ENCODE results near the gene TASP1. TPM values are rescaled to one million over a fixed set of nuclear protein-coding genes. Genes with fewer than 3 reads are reported as not detected.

Gene TASP1
- polyA plus RNA-seq, 3 donors = 2.3 to 3.3 (median 2.6) TPM

GRCh38 chr20:13549451-13549850 lies 89.3 kb downstream of the TASP1 start:
- Histone ChIP-seq H3K4me2 (replicated peaks; ENCODE audit: extremely low read depth, low read length, poor library complexity, severe bottlenecking) (no peak overlapping the region), H4K20me1 (ENCODE audit: insufficient read depth, low read length) (no peaks in the 10 kb centered on the region), H3K36me3 (replicated peaks in 1 of 2; ENCODE audit: control insufficient read depth in 1 of 2, insufficient read depth in 2 of 2, low read length in 2 of 2) (no peaks in the 10 kb centered on the region), H3K9ac (ENCODE audit: insufficient read depth, low read length, poor library complexity, severe bottlenecking) (no peak overlapping the region), H3K79me2 (ENCODE audit: insufficient read depth, low read length) (no peaks in the 10 kb centered on the region), H2AFZ (ENCODE audit: insufficient read depth, low read depth, low read length, poor library complexity, severe bottlenecking) (no peak overlapping the region), H3K4me1 (ENCODE audit: control insufficient read depth in 1 of 2, insufficient read depth in 2 of 2, low read length in 2 of 2) (no peaks in the 10 kb centered on the region), H3K27me3 (ENCODE audit: control insufficient read depth in 2 of 2, insufficient read depth in 2 of 2, low read length in 2 of 2) (no peaks in the 10 kb centered on the region), H3K4me3 (replicated peaks in 1 of 3; ENCODE audit: low read depth in 2 of 3, low read length in 3 of 3) (no peak overlapping the region), H3K9me3 (replicated peaks in 1 of 2; ENCODE audit: control insufficient read depth in 1 of 2, insufficient read depth in 1 of 2, low read length in 2 of 2) (no peaks in the 10 kb centered on the region), H3K27ac (ENCODE audit: low read depth in 1 of 2, low read length in 2 of 2) (no peak overlapping the region)
- intact Hi-C loops (cut with micrococcal nuclease) = no loop called here
- H3K4me1 Mint-ChIP-seq = no peaks in the 10 kb centered on the region
- no peak for DNase-seq
- no peaks in the 10 kb centered on the region for H3K9me3 Mint-ChIP-seq
- 100% methylated on average over 1 of the region's 1 CpG for WGBS (ENCODE audit: insufficient coverage)
- TF ChIP-seq CTCF (IDR thresholded peaks at IDR 0.05) = no peak
- peaks cover 2 to 3% of the 10 kb centered on the region in 2 donors for H3K36me3 Mint-ChIP-seq
- H3K27ac Mint-ChIP-seq = no peak overlapping the region
- no peaks in the 10 kb centered on the region for H3K27me3 Mint-ChIP-seq (ENCODE audit: low read depth in 3 of 3)
- no peak overlapping the region for H3K4me3 Mint-ChIP-seq

- peak; percentile 91 for TF ChIP-seq CTCF (IDR thresholded peaks at IDR 0.05)
- H3K4me1 ChIP-seq (ENCODE audit: control insufficient read depth in 1 of 2, insufficient read depth in 2 of 2, low read length in 2 of 2) = no peaks in the 10 kb centered on the region
- DNase-seq = peak; percentile 6 to 40 (median 40)
- no peaks in the 10 kb centered on the region for H3K36me3 Mint-ChIP-seq
- H3K4me3 Mint-ChIP-seq = no peak overlapping the region
- H3K36me3 ChIP-seq (replicated peaks in 1 of 2; ENCODE audit: control insufficient read depth in 1 of 2, insufficient read depth in 2 of 2, low read length in 2 of 2) = no peaks in the 10 kb centered on the region
- H4K20me1 ChIP-seq (ENCODE audit: insufficient read depth, low read length) = no peaks in the 10 kb centered on the region
- H3K79me2 ChIP-seq (ENCODE audit: insufficient read depth, low read length) = no peaks in the 10 kb centered on the region
- H3K27me3 ChIP-seq (ENCODE audit: control insufficient read depth in 2 of 2, insufficient read depth in 2 of 2, low read length in 2 of 2) = no peaks in the 10 kb centered on the region
- no peaks in the 10 kb centered on the region for H3K9me3 ChIP-seq (replicated peaks in 1 of 2; ENCODE audit: control insufficient read depth in 1 of 2, insufficient read depth in 1 of 2, low read length in 2 of 2)
- no peak overlapping the region for H3K4me3 ChIP-seq (replicated peaks in 1 of 3; ENCODE audit: low read depth in 2 of 3, low read length in 3 of 3)
- H3K9me3 Mint-ChIP-seq = no peaks in the 10 kb centered on the region
- H2AFZ ChIP-seq (ENCODE audit: insufficient read depth, low read depth, low read length, poor library complexity, severe bottlenecking) = no peak overlapping the region
- no peaks in the 10 kb centered on the region for H3K27me3 Mint-ChIP-seq (ENCODE audit: low read depth in 3 of 3)
- no peak overlapping the region for H3K9ac ChIP-seq (ENCODE audit: insufficient read depth, low read length, poor library complexity, severe bottlenecking)
- H3K27ac ChIP-seq (ENCODE audit: low read depth in 1 of 2, low read length in 2 of 2) = no peak overlapping the region
- H3K4me1 Mint-ChIP-seq = no peaks in the 10 kb centered on the region
- no CpG with 5 or more reads among the region's 2 CpGs for WGBS (ENCODE audit: insufficient coverage)
- no peak overlapping the region for H3K4me2 ChIP-seq (replicated peaks; ENCODE audit: extremely low read depth, low read length, poor library complexity, severe bottlenecking)
- intact Hi-C loops (cut with micrococcal nuclease) = no loop called here
- no peak overlapping the region for H3K27ac Mint-ChIP-seq
These were observed 92.1 kb downstream of the TASP1 start for GRCh38 chr20:13546497-13547131.
